ENCODE results near the gene C16orf54. TPM values are rescaled to one million over a fixed set of nuclear protein-coding genes. Genes with fewer than 3 reads are reported as not detected.
"Not testable (repeated sequence)": the region's sequence is repeated elsewhere in the genome, so short reads cannot be mapped to it uniquely, and the experiment has no call there.

The C16orf54 gene
- total and polyA plus RNA-seq, 9 of the 15 experiments (the other 6 are each of a cell fraction or from before 2014, with no cell fraction given) = 0.09 TPM; not detected in 8

DNA sequence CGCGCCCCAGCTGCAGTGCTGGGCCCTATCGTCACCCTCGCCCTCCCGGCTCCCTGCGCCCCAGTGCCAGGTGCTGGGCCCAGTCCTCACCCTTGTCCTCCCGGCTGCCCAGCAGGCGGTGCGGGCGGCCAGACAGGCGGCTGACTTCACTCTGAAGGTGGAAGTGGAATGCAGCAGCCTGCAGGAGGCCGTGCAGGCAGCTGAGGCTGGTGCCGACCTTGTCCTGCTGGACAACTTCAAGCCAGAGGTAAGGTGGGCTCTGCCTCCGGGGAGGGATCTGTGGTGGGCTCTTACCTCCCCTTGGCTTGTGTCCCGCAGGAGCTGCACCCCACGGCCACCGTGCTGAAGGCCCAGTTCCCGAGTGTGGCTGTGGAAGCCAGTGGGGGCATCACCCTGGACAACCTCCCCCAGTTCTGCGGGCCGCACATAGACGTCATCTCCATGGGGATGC, 48.9 kb downstream of the C16orf54 start (continued):
- TF ChIP-seq ZNF277 (CRISPR knock-in tag; IDR thresholded peaks at IDR 0.05; ENCODE audit: borderline replicate concordance) = no peak

DNA sequence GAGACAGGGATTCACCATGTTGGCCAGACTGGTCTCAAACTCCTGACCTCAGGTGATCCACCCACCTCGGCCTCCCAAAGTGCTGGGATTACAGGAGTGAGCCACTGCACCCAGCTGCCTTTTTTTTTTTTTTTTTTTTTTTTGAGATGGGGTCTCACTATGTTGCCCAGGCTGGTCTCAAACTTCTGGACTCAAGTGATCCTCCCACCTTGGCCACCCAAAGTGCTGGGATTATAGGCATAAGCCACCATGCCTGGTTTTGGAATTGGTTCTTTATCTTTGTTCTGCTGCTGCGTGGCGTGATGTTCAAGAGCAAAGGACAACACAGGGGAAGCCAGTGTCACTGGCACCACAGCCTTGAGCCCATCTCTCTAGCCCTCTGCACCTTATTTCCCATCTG, 50.1 kb downstream of the C16orf54 start:
- peaks cover 24% of the 10 kb centered on the region for H3K79me2 ChIP-seq (ENCODE audit: control insufficient read depth, insufficient read depth, low read length)
- H3K27me3 ChIP-seq (ENCODE audit: control insufficient read depth in 2 of 2, insufficient read depth in 2 of 2, low read length in 2 of 2); BruUV-seq (replicated peaks); H3K4me2 ChIP-seq (ENCODE audit: insufficient read depth, low read length); H3K27ac ChIP-seq (ENCODE audit: extremely low read depth, low read depth, low read length); ATAC-seq; H3K9ac ChIP-seq (ENCODE audit: insufficient read depth in 1 of 2, low read depth in 2 of 2, low read length in 2 of 2); H3K9me1 ChIP-seq (ENCODE audit: control insufficient read depth, insufficient read depth, low read length); H3K4me3 ChIP-seq; FAIRE-seq; H4K20me1 ChIP-seq (replicated peaks; ENCODE audit: control insufficient read depth, insufficient read depth, low read length); DNase-seq (ENCODE audit: extremely low read depth in 1 of 4, low spot score in 3 of 4); CTCF ChIA-PET (ENCODE audit: low intra/inter-chr PET ratio); H3K9me3 ChIP-seq (replicated peaks; ENCODE audit: control insufficient read depth, insufficient read depth, low read depth, low read length); H2AFZ ChIP-seq (ENCODE audit: low read depth, low read length): not testable (repeated sequence)
- TF ChIP-seq ZNF121 (CRISPR knock-in tag; conservative IDR thresholded peaks at IDR 0.05) = peak; percentile 72
- in situ Hi-C loops (cut with MboI) (loop anchor here (10.0 kb wide), 1 partner anchor 329 kb away; the partner anchor contains the start of gene C16orf92), intact Hi-C loops (cut with micrococcal nuclease) (loop anchor here (5.0 kb wide), 1 partner anchor 33 kb away; the partner anchor contains the start of gene SPN)
- WGBS (ENCODE audit: insufficient coverage, low coverage, missing lambda C conversion rate) = 89% methylated on average over 3 of the region's 3 CpGs
- POLR2A ChIA-PET = interaction anchor here (1.4 kb wide), 1 partner anchor 34 kb away, joined by 4 read pairs; no protein-coding TSS in a partner anchor
- peaks cover 36% of the 10 kb centered on the region; the same call in 2 of the 3 replicates for H3K36me3 ChIP-seq (ENCODE audit: control insufficient read depth, insufficient read depth, low read length)
- peaks cover 19 to 40% of the 10 kb centered on the region in 2 experiments for H3K4me1 ChIP-seq (replicated peaks in 1 of 2; ENCODE audit: control insufficient read depth in 2 of 2, insufficient read depth in 2 of 2, low read length in 2 of 2)
